Measurements from ENCODE around the gene RAP2B.
"Not testable (repeated sequence)": the region's sequence is repeated elsewhere in the genome, so short reads cannot be mapped to it uniquely, and the experiment has no call there.

RAP2B gene

GRCh38 chr3:153161714-153162512 lies at the start of gene RAP2B:
Gene RAP2B (plus strand): TSS chr3:153162226. CDS start chr3:153162694, 468 bp downstream.
- peak; percentile 95 to 96 for DNase-seq

DNA sequence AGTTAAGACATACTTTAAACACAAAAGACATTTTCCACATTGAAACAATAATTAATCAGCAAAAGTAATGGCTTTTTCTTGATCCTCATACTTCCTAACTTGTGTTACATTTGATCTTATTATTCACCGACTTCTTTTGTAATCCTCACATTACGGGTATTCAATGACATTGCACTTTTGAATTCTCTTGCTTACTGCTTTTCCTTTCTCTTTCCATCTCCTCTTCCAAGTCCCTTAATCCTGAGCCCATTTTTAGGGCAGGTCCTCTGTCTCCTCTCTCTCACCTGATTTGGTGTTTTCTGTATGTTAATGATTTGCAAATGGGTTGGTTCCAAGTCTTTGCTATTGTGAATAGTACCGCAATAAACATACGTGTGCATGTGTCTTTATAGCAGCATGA lies 48.5 kb upstream of the RAP2B start:
- DNase-seq = no peak

- not testable (repeated sequence) for DNase-seq
These were observed 47.8 kb upstream of the RAP2B start for GRCh38 chr3:153114270-153114669.

DNA sequence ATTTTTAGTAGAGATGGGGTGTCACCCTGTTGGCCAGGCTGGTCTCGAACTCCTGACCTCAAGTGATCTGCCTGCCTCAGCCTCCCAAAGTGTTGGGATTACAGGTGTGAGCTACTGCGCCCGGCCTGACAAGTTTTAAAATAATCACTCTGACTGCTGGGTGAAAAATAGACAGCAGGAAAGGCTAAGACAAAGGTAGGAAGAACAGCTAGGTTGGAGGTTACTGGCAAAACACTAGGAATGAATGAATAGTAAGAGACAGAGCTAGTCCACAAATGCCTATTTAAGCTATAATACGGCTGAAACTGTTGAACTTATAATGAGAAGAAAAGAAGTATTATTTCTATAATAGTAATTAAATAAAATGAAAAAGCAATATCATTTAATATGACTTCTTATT lies 46.7 kb upstream of the RAP2B start:
- DNase-seq = no peak

GRCh38 chr3:153127788-153128187 lies 34.2 kb upstream of the RAP2B start:
- DNase-seq = no peak

DNA sequence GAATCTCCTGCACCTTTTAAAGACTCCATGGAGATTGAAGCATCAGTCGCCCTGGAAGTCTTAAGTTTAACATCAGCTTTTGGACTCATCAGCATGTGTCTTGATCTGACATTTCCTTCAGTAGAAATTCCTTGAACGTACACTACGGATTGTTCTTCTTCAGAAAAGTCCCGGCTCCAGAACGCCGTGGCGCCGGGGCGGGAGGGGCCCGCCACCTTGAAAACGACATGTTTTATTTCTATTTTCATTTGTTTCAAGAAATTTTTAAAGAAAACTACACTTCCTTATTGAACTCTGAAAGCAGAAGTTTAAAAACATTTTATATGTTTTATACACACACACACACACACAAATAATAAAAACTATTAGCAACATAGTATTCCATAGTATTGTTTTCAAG lies 32.6 kb upstream of the RAP2B start:
- DNase-seq = no peak

GRCh38 chr3:153129866-153130265 lies 32.2 kb upstream of the RAP2B start:
- DNase-seq = no peak

GRCh38 chr3:153130312-153130977 lies 31.6 kb upstream of the RAP2B start:
- DNase-seq = no peak

DNA sequence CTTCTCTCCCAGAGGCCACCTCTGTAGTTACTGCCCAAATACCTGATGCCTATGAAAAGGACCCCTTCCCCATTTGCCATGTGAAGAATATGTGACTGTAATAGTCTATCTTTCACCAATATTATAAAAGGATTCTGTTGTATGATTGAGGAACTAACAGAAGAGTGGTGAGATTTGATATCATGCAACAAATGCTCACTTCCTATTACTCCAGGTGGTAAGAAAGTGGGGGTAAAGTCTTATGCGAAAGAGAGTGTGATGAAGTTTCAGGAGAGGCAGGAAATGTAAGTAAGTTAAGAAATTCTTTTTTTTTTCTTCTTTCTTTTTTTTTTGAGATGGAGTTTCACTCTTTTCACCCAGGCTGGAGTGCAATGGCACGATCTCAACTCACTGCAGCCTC lies 24.4 kb upstream of the RAP2B start:
- DNase-seq = peak in 1 of 2 experiments; percentile 68

- DNase-seq = no peak
These were observed 23.5 kb upstream of the RAP2B start for GRCh38 chr3:153138276-153139210.

GRCh38 chr3:153142961-153143360 lies 19.1 kb upstream of the RAP2B start:
- no peak for DNase-seq

GRCh38 chr3:153144071-153144470 lies 18.0 kb upstream of the RAP2B start:
- DNase-seq = no peak

DNA sequence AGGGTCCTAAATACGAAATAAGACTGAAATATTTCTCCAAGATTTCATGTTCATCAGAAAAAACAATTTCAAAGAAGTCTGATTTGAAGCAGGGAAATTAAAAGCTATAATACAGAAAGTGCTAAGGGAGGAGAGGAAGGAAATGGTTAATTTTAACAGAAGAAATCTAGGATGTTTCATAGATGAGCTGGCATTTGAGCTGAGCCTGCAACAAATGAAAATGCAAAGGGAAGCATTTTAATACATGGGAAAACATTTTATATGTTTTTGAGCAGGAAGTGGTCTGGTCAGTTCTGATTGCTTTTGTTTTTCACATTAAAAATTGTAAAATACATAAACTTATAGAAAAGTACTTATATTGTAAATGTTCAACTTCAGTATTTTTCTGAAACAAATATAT lies 17.2 kb upstream of the RAP2B start:
- DNase-seq = no peak

- DNase-seq = no peak
These were observed 16.6 kb upstream of the RAP2B start for GRCh38 chr3:153145454-153145853.

GRCh38 chr3:153146191-153147053 lies 15.6 kb upstream of the RAP2B start:
- DNase-seq = no peak

- no peak for DNase-seq
These were observed 11.0 kb upstream of the RAP2B start for GRCh38 chr3:153150991-153151390.

DNA sequence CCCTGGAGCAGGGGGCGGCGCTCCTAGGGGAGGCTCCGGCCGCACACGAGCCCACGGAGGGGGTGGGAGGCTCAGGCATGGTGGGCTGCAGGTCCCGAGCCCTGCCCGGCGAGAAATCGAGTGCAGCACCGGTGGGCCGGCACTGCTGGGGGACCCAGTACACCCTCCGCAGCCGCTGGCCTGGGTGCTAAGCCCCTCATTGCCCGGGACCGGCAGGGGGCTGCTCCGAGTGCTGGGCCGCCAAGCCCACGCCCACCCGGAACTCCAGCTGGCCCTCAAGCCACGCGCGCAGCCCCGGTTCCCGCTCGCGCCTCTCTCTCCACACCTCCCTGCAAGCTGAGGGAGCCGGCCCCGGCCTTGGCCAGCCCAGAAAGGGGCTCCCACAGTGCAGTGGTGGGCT lies 6.2 kb upstream of the RAP2B start:
- DNase-seq = not testable (repeated sequence)

- no peak for DNase-seq
These were observed 3.8 kb upstream of the RAP2B start for GRCh38 chr3:153158189-153158588.

GRCh38 chr3:153158961-153159735 lies 2.9 kb upstream of the RAP2B start:
- peak; percentile 63 to 78 for DNase-seq

GRCh38 chr3:153159771-153160397 lies 2.1 kb upstream of the RAP2B start:
- DNase-seq = no peak
